ENCODE measurements around the gene PLCH1. TPM values are rescaled to one million over a fixed set of nuclear protein-coding genes. Genes with fewer than 3 reads are reported as not detected.

PLCH1 gene
- total RNA-seq, 2 experiments from 2014 or later: 0.03 to 0.20 TPM

DNA sequence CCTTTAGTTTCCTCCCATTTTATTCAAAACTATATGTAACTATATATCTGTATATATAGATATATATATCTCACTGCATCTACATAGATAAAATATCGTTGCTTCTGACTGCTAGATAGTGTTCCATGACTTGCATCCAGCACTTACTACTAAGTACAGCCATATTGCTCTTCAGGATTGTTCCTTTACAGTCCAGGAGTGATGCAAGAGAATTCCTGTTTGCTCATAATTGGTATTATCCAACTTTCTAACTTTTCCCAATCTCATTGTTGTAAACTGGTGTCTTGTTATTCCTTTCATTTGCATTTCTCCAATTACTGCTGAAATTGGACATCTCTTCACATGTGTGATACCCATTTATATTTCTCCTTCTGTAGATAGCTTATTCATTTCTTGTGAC is 351.6 kb downstream of the PLCH1 start:
- Mint-ChIP-seq H3K36me3 (ENCODE audit: low read depth) (no peaks in the 10 kb centered on the region), H3K4me3 (no peak overlapping the region), H3K9me3 (peaks cover 4% of the 10 kb centered on the region), H3K27ac (no peak overlapping the region), H3K4me1 (ENCODE audit: low read depth) (no peaks in the 10 kb centered on the region), H3K27me3 (no peaks in the 10 kb centered on the region)
- Histone ChIP-seq H3K27me3 (ENCODE audit: control insufficient read depth in 1 of 2, insufficient read depth in 2 of 2, low read length in 2 of 2) (no peaks in the 10 kb centered on the region), H3K4me1 (ENCODE audit: insufficient read depth, low read length) (no peaks in the 10 kb centered on the region), H3K27ac (ENCODE audit: low read depth in 1 of 2, low read length in 2 of 2) (no peak overlapping the region), H3K9me3 (ENCODE audit: control insufficient read depth in 1 of 2, insufficient read depth in 1 of 2, low read length in 2 of 2) (peaks cover 0 to 3% of the 10 kb centered on the region in 2 experiments), H3K36me3 (ENCODE audit: insufficient read depth, low read length) (no peaks in the 10 kb centered on the region), H3K4me3 (ENCODE audit: low read length) (no peak overlapping the region)
- CTCF ChIA-PET: no interaction called here
- DNase-seq: no peak
- ATAC-seq (ENCODE audit: poor library complexity): no peak
- intact Hi-C loops (cut with DNase I, micrococcal nuclease): no loop called here
- POLR2A ChIA-PET: no interaction called here
- TF ChIP-seq, protein P1, sequence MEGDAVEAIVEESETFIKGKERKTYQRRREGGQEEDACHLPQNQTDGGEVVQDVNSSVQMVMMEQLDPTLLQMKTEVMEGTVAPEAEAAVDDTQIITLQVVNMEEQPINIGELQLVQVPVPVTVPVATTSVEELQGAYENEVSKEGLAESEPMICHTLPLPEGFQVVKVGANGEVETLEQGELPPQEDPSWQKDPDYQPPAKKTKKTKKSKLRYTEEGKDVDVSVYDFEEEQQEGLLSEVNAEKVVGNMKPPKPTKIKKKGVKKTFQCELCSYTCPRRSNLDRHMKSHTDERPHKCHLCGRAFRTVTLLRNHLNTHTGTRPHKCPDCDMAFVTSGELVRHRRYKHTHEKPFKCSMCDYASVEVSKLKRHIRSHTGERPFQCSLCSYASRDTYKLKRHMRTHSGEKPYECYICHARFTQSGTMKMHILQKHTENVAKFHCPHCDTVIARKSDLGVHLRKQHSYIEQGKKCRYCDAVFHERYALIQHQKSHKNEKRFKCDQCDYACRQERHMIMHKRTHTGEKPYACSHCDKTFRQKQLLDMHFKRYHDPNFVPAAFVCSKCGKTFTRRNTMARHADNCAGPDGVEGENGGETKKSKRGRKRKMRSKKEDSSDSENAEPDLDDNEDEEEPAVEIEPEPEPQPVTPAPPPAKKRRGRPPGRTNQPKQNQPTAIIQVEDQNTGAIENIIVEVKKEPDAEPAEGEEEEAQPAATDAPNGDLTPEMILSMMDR (IDR thresholded peaks at IDR 0.05): no peak

DNA sequence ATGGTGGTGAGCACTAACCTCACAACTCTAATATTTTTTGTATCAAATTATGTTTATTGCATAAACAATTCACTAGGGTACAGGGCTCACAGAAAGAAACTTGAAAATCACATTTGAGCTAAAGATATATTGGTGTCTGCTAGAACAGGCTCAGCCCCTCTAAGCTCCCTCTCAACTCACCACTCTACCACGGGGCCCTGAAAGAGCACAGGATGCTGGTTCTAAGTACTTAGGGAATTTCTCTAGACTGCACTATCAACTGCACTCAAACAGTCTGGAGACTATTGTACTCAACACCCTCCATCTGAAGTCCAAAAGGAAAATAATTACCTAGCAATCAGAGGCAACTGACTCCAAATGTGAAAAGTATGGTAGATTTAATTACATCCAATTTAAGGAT is 352.7 kb downstream of the PLCH1 start:
- Histone ChIP-seq H3K9me3 (ENCODE audit: control insufficient read depth in 1 of 2, insufficient read depth in 1 of 2, low read length in 2 of 2) (peaks cover 0 to 3% of the 10 kb centered on the region in 2 experiments), H3K36me3 (ENCODE audit: insufficient read depth, low read length) (no peaks in the 10 kb centered on the region), H3K27ac (ENCODE audit: low read depth in 1 of 2, low read length in 2 of 2) (no peak overlapping the region), H3K27me3 (ENCODE audit: control insufficient read depth in 1 of 2, insufficient read depth in 2 of 2, low read length in 2 of 2) (no peaks in the 10 kb centered on the region), H3K4me3 (ENCODE audit: low read length) (no peak overlapping the region), H3K4me1 (ENCODE audit: insufficient read depth, low read length) (no peaks in the 10 kb centered on the region)
- TF ChIP-seq, protein P1 (IDR thresholded peaks at IDR 0.05): no peak
- Mint-ChIP-seq H3K27me3 (no peaks in the 10 kb centered on the region), H3K36me3 (ENCODE audit: low read depth) (no peaks in the 10 kb centered on the region), H3K9me3 (peaks cover 4% of the 10 kb centered on the region), H3K4me3 (no peak overlapping the region), H3K27ac (no peak overlapping the region), H3K4me1 (ENCODE audit: low read depth) (no peaks in the 10 kb centered on the region)
- POLR2A ChIA-PET: no interaction called here
- DNase-seq (no peak), ATAC-seq (ENCODE audit: poor library complexity) (no peak)
- intact Hi-C loops (cut with DNase I, micrococcal nuclease): no loop called here
- CTCF ChIA-PET: no interaction called here

DNA sequence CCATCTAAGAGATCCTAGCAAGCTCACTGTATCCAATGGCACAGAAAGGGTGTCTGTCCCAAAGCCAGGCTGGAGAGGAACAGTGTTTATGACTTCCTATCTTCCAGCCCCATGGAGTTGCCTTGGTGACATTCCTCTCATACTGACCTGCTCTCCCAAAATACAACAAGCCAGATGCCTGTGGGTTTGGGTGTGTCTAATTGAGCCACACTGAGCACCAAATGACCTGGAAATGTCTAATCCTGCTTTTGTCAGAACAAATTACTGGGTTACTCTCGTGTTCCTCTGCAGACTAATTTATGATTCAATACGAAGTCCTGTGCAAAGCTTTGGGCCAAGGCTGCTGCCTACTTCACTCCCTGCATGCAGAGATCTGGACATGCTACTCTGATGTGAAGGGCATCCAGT is 353.3 kb downstream of the PLCH1 start:
- CTCF ChIA-PET: no interaction called here
- Histone ChIP-seq H3K9me3 (ENCODE audit: control insufficient read depth in 1 of 2, insufficient read depth in 1 of 2, low read length in 2 of 2) (peaks cover 0 to 7% of the 10 kb centered on the region in 2 experiments), H3K27ac (ENCODE audit: low read depth in 1 of 2, low read length in 2 of 2) (no peak overlapping the region), H3K36me3 (ENCODE audit: insufficient read depth, low read length) (no peaks in the 10 kb centered on the region), H3K4me1 (ENCODE audit: insufficient read depth, low read length) (no peaks in the 10 kb centered on the region), H3K4me3 (ENCODE audit: low read length) (no peak overlapping the region), H3K27me3 (ENCODE audit: control insufficient read depth in 1 of 2, insufficient read depth in 2 of 2, low read length in 2 of 2) (no peaks in the 10 kb centered on the region)
- intact Hi-C loops (cut with DNase I, micrococcal nuclease): no loop called here
- DNase-seq (no peak), ATAC-seq (ENCODE audit: poor library complexity) (no peak)
- no peaks in the 10 kb centered on the region for H3K4me1 Mint-ChIP-seq (ENCODE audit: low read depth)
- no peaks in the 10 kb centered on the region for H3K36me3 Mint-ChIP-seq (ENCODE audit: low read depth)
- H3K27ac Mint-ChIP-seq: no peak overlapping the region
- H3K4me3 Mint-ChIP-seq: no peak overlapping the region
- TF ChIP-seq, protein P1 (IDR thresholded peaks at IDR 0.05): no peak
- POLR2A ChIA-PET: no interaction called here
- H3K27me3 Mint-ChIP-seq: no peaks in the 10 kb centered on the region
- H3K9me3 Mint-ChIP-seq: peaks cover 4% of the 10 kb centered on the region

Measured in CD4-positive, alpha-beta T cell (primary cell).